ENCODE data around the gene PLSCR2. TPM values are rescaled to one million over a fixed set of nuclear protein-coding genes. Genes with fewer than 3 reads are reported as not detected.

Gene PLSCR2
- polyA plus RNA-seq, 2 donors: not detected

- Histone ChIP-seq H3K4me3 (ENCODE audit: low read depth in 1 of 2, low read length in 2 of 2) (no peak overlapping the region), H3K9me3 (ENCODE audit: control insufficient read depth in 2 of 2, insufficient read depth in 1 of 2, low read depth in 1 of 2, low read length in 1 of 2) (no peaks in the 10 kb centered on the region)
- WGBS, 2 donors: 91 to 96% methylated on average over 2 of the region's 2 CpGs
Measured at GRCh38 chr3:146395164-146395563, 74.2 kb downstream of the PLSCR2 start.

GRCh38 chr3:146390957-146391356, 78.4 kb downstream of the PLSCR2 start:
- H3K27ac ChIP-seq (ENCODE audit: low read depth in 2 of 2, low read length in 1 of 2): no peak overlapping the region

More at GRCh38 chr3:146395164-146395563, 74.2 kb downstream of the PLSCR2 start:
- Histone ChIP-seq H3K27me3 (ENCODE audit: control insufficient read depth in 1 of 2, insufficient read depth in 2 of 2, low read length in 2 of 2) (no peaks in the 10 kb centered on the region), H3K4me1 (ENCODE audit: control insufficient read depth in 2 of 2, insufficient read depth in 2 of 2, low read length in 1 of 2) (no peaks in the 10 kb centered on the region), H3K36me3 (ENCODE audit: control insufficient read depth in 2 of 2, insufficient read depth in 2 of 2, low read length in 1 of 2) (no peaks in the 10 kb centered on the region), H3K27ac (ENCODE audit: low read depth in 2 of 2, low read length in 1 of 2) (no peak overlapping the region)

GRCh38 chr3:146390006-146390772, 79.2 kb downstream of the PLSCR2 start:
- Histone ChIP-seq H3K4me1 (ENCODE audit: control insufficient read depth in 2 of 2, insufficient read depth in 2 of 2, low read length in 1 of 2) (no peaks in the 10 kb centered on the region), H3K36me3 (ENCODE audit: control insufficient read depth in 2 of 2, insufficient read depth in 2 of 2, low read length in 1 of 2) (no peaks in the 10 kb centered on the region), H3K27ac (ENCODE audit: low read depth in 2 of 2, low read length in 1 of 2) (no peak overlapping the region), H3K9me3 (ENCODE audit: control insufficient read depth in 2 of 2, insufficient read depth in 1 of 2, low read depth in 1 of 2, low read length in 1 of 2) (no peaks in the 10 kb centered on the region), H3K4me3 (ENCODE audit: low read depth in 1 of 2, low read length in 2 of 2) (no peak overlapping the region), H3K27me3 (ENCODE audit: control insufficient read depth in 1 of 2, insufficient read depth in 2 of 2, low read length in 2 of 2) (no peaks in the 10 kb centered on the region)
- 46 to 52% methylated on average over 2 of the region's 2 CpGs for WGBS, 2 donors

More at GRCh38 chr3:146390957-146391356, 78.4 kb downstream of the PLSCR2 start:
- Histone ChIP-seq H3K9me3 (ENCODE audit: control insufficient read depth in 2 of 2, insufficient read depth in 1 of 2, low read depth in 1 of 2, low read length in 1 of 2) (no peaks in the 10 kb centered on the region), H3K4me3 (ENCODE audit: low read depth in 1 of 2, low read length in 2 of 2) (no peak overlapping the region), H3K4me1 (ENCODE audit: control insufficient read depth in 2 of 2, insufficient read depth in 2 of 2, low read length in 1 of 2) (no peaks in the 10 kb centered on the region), H3K36me3 (ENCODE audit: control insufficient read depth in 2 of 2, insufficient read depth in 2 of 2, low read length in 1 of 2) (no peaks in the 10 kb centered on the region), H3K27me3 (ENCODE audit: control insufficient read depth in 1 of 2, insufficient read depth in 2 of 2, low read length in 2 of 2) (no peaks in the 10 kb centered on the region)

GRCh38 chr3:146387566-146387965, 81.8 kb downstream of the PLSCR2 start:
- Histone ChIP-seq H3K27ac (ENCODE audit: low read depth in 2 of 2, low read length in 1 of 2) (no peak overlapping the region), H3K27me3 (ENCODE audit: control insufficient read depth in 1 of 2, insufficient read depth in 2 of 2, low read length in 2 of 2) (no peaks in the 10 kb centered on the region), H3K4me1 (ENCODE audit: control insufficient read depth in 2 of 2, insufficient read depth in 2 of 2, low read length in 1 of 2) (no peaks in the 10 kb centered on the region), H3K9me3 (ENCODE audit: control insufficient read depth in 2 of 2, insufficient read depth in 1 of 2, low read depth in 1 of 2, low read length in 1 of 2) (no peaks in the 10 kb centered on the region), H3K36me3 (ENCODE audit: control insufficient read depth in 2 of 2, insufficient read depth in 2 of 2, low read length in 1 of 2) (no peaks in the 10 kb centered on the region), H3K4me3 (ENCODE audit: low read depth in 1 of 2, low read length in 2 of 2) (no peak overlapping the region)
- 47 to 57% methylated on average over 2 of the region's 2 CpGs for WGBS, 2 donors

- Histone ChIP-seq H3K27me3 (ENCODE audit: control insufficient read depth in 1 of 2, insufficient read depth in 2 of 2, low read length in 2 of 2) (no peaks in the 10 kb centered on the region), H3K27ac (ENCODE audit: low read depth in 2 of 2, low read length in 1 of 2) (no peak overlapping the region), H3K4me3 (ENCODE audit: low read depth in 1 of 2, low read length in 2 of 2) (no peak overlapping the region), H3K36me3 (ENCODE audit: control insufficient read depth in 2 of 2, insufficient read depth in 2 of 2, low read length in 1 of 2) (no peaks in the 10 kb centered on the region), H3K4me1 (ENCODE audit: control insufficient read depth in 2 of 2, insufficient read depth in 2 of 2, low read length in 1 of 2) (no peaks in the 10 kb centered on the region), H3K9me3 (ENCODE audit: control insufficient read depth in 2 of 2, insufficient read depth in 1 of 2, low read depth in 1 of 2, low read length in 1 of 2) (no peaks in the 10 kb centered on the region)
- whole genome bisulfite sequencing, 2 donors: 63 to 71% methylated on average over 1 of the region's 1 CpG
Measured at GRCh38 chr3:146386936-146387335, 82.4 kb downstream of the PLSCR2 start.

GRCh38 chr3:146384786-146385185, 84.6 kb downstream of the PLSCR2 start:
- Histone ChIP-seq H3K27me3 (ENCODE audit: control insufficient read depth in 1 of 2, insufficient read depth in 2 of 2, low read length in 2 of 2) (no peaks in the 10 kb centered on the region), H3K9me3 (ENCODE audit: control insufficient read depth in 2 of 2, insufficient read depth in 1 of 2, low read depth in 1 of 2, low read length in 1 of 2) (no peaks in the 10 kb centered on the region), H3K27ac (ENCODE audit: low read depth in 2 of 2, low read length in 1 of 2) (no peak overlapping the region), H3K4me1 (ENCODE audit: control insufficient read depth in 2 of 2, insufficient read depth in 2 of 2, low read length in 1 of 2) (no peaks in the 10 kb centered on the region), H3K36me3 (ENCODE audit: control insufficient read depth in 2 of 2, insufficient read depth in 2 of 2, low read length in 1 of 2) (no peaks in the 10 kb centered on the region), H3K4me3 (ENCODE audit: low read depth in 1 of 2, low read length in 2 of 2) (no peak overlapping the region)

Other genes starting within 250 kb of the PLSCR2 start
- 1 to 10 TPM; 3.3 to 6.1 TPM for gene PLSCR4, start 218.5 kb downstream of the PLSCR2 start, polyA plus RNA-seq
- gene PLSCR1, start 75.0 kb upstream of the PLSCR2 start, polyA plus RNA-seq: 10 to 100 TPM; 35.0 to 37.4 TPM
- gene PLSCR5, start 135.8 kb upstream of the PLSCR2 start, polyA plus RNA-seq: not detected